ENCODE data around the gene GNAT1. TPM values are rescaled to one million over a fixed set of nuclear protein-coding genes. Genes with fewer than 3 reads are reported as not detected.

Gene GNAT1
- total and polyA plus RNA-seq, 2 experiments from 2014 or later, result not detected

DNA sequence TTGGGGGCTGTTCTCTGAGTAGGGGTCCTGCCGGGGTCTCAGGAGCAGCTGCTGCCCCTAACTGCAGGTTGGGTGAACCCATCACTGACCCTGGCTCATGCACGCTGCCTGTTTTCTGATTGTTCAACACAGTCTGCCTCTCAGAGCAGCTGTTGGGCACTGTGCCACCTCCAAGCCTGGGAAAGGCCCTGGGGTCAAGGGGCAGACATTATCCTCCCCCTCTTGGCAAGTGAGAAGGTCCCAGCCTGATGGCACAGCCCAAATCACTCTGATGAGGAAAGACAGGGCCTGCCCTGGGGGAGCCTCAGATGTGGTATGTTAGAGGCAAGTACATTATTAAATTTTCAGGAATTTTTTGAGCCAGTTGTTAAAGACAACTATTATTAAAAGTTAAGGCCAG lies 14.1 kb upstream of the GNAT1 start:
- DNase-seq, result no peak
- no peaks in the 10 kb centered on the region for H3K9me2 ChIP-seq (ENCODE audit: insufficient read depth)
- H3K27me3 ChIP-seq (replicated peaks; ENCODE audit: insufficient read depth), result no peaks in the 10 kb centered on the region
- H2AFZ ChIP-seq, result no peak overlapping the region
- H3K9me3 ChIP-seq (ENCODE audit: low read depth), result no peaks in the 10 kb centered on the region
- H3K4me2 ChIP-seq (ENCODE audit: unreplicated experiment), result no peak overlapping the region
- no peaks in the 10 kb centered on the region for H3K36me3 ChIP-seq (ENCODE audit: low read depth)
- in situ Hi-C loops (cut with MboI), result no loop called here
- no peak for TF ChIP-seq EZH2phosphoT487 (IDR thresholded peaks at IDR 0.05; ENCODE audit: insufficient read depth, low read depth)
- TF ChIP-seq EZH2 (IDR thresholded peaks at IDR 0.05; ENCODE audit: insufficient read depth, poor library complexity, severe bottlenecking), result no peak
- no peaks in the 10 kb centered on the region for H3F3A ChIP-seq (ENCODE audit: insufficient read depth)
- 90 to 93% methylated on average over 1 to 2 of the region's 2 CpGs for WGBS, 2 experiments (ENCODE audit: low coverage in 1 of 2, low lambda C conversion rate in 2 of 2, missing lambda C conversion rate in 2 of 2)
- no peak overlapping the region for H3K9ac ChIP-seq
- H3K4me1 ChIP-seq (ENCODE audit: insufficient read depth), result no peaks in the 10 kb centered on the region
- H3K27ac ChIP-seq, result no peak overlapping the region
- no peak overlapping the region for H3K4me3 ChIP-seq
- no peaks in the 10 kb centered on the region for H3K79me2 ChIP-seq (ENCODE audit: insufficient read depth)
- H4K20me1 ChIP-seq (ENCODE audit: insufficient read depth), result no peaks in the 10 kb centered on the region

DNA sequence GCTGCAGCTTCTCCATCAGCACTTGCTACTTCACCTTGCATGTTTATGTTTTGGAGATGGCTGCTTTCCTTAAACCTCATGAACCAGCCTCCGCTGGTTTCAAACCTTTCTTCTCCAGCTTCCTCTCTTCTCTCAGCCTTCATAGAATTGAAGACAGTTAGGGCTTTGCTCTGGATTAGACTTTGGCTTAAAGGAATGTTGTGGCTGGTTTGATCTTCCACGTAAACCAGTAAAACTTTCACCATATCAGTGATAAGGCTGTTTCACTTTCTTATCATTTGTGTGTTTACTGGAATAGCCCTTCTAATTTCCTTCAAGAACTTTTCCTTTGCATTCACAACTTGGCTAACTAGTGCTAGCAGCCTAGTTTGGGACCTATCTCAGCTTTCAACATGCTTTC lies 11.7 kb upstream of the GNAT1 start:
- in situ Hi-C loops (cut with MboI), result loop anchor here (10.0 kb wide), 1 partner anchor 55 kb away; no protein-coding TSS in a partner anchor
- Histone ChIP-seq H4K20me1 (ENCODE audit: insufficient read depth) (no peaks in the 10 kb centered on the region), H3K9me3 (ENCODE audit: low read depth) (no peaks in the 10 kb centered on the region), H3K27me3 (replicated peaks; ENCODE audit: insufficient read depth) (no peaks in the 10 kb centered on the region), H3K36me3 (ENCODE audit: low read depth) (no peaks in the 10 kb centered on the region), H3K4me1 (ENCODE audit: insufficient read depth) (no peaks in the 10 kb centered on the region), H3K4me2 (ENCODE audit: unreplicated experiment) (no peak overlapping the region), H3K27ac (no peak overlapping the region), H3K9ac (no peak overlapping the region), H2AFZ (no peak overlapping the region), H3K9me2 (ENCODE audit: insufficient read depth) (no peaks in the 10 kb centered on the region), H3K79me2 (ENCODE audit: insufficient read depth) (no peaks in the 10 kb centered on the region), H3K4me3 (no peak overlapping the region), H3F3A (ENCODE audit: insufficient read depth) (no peaks in the 10 kb centered on the region)
- no peak for DNase-seq
- no peak for TF ChIP-seq EZH2 (IDR thresholded peaks at IDR 0.05; ENCODE audit: insufficient read depth, poor library complexity, severe bottlenecking)
- TF ChIP-seq EZH2phosphoT487 (IDR thresholded peaks at IDR 0.05; ENCODE audit: insufficient read depth, low read depth), result no peak
- 85 to 98% methylated on average over 2 of the region's 2 CpGs for WGBS, 2 experiments (ENCODE audit: low coverage in 1 of 2, low lambda C conversion rate in 2 of 2, missing lambda C conversion rate in 2 of 2)

DNA sequence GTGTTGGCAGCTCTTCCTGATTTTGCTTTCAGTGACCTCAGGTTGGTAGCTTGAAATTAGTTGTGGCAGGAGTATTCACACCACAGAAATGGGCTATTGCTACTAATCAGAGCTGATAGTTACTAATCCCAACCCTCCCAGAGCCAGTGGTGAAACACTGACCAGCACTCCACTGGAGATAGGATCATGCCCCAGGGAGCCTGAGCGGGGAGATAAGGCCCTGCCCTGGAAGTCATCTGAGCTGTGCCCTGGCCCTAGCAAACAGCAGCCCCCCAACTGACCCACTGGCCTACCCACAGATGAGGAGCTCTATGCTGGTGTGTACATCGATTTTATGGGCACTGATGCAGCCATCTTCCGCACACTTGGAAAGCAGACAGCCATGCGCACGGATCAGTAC lies 9.4 kb upstream of the GNAT1 start:
- Histone ChIP-seq H3K4me3 (no peak overlapping the region), H3K36me3 (ENCODE audit: low read depth) (no peaks in the 10 kb centered on the region), H3K4me1 (ENCODE audit: insufficient read depth) (no peaks in the 10 kb centered on the region), H4K20me1 (ENCODE audit: insufficient read depth) (no peaks in the 10 kb centered on the region), H3F3A (ENCODE audit: insufficient read depth) (no peaks in the 10 kb centered on the region), H3K79me2 (ENCODE audit: insufficient read depth) (no peaks in the 10 kb centered on the region), H3K27me3 (replicated peaks; ENCODE audit: insufficient read depth) (no peaks in the 10 kb centered on the region), H3K9ac (no peak overlapping the region), H3K9me3 (ENCODE audit: low read depth) (no peaks in the 10 kb centered on the region), H3K4me2 (ENCODE audit: unreplicated experiment) (no peak overlapping the region), H3K9me2 (ENCODE audit: insufficient read depth) (no peaks in the 10 kb centered on the region), H2AFZ (no peak overlapping the region), H3K27ac (no peak overlapping the region)
- DNase-seq, result no peak
- 92 to 96% methylated on average over 5 of the region's 5 CpGs for WGBS, 2 experiments (ENCODE audit: low coverage in 1 of 2, low lambda C conversion rate in 2 of 2, missing lambda C conversion rate in 2 of 2)
- in situ Hi-C loops (cut with MboI), result loop anchor here (10.0 kb wide), 1 partner anchor 57 kb away; no protein-coding TSS in a partner anchor
- TF ChIP-seq EZH2 (IDR thresholded peaks at IDR 0.05; ENCODE audit: insufficient read depth, poor library complexity, severe bottlenecking) (no peak), EZH2phosphoT487 (IDR thresholded peaks at IDR 0.05; ENCODE audit: insufficient read depth, low read depth) (no peak)

DNA sequence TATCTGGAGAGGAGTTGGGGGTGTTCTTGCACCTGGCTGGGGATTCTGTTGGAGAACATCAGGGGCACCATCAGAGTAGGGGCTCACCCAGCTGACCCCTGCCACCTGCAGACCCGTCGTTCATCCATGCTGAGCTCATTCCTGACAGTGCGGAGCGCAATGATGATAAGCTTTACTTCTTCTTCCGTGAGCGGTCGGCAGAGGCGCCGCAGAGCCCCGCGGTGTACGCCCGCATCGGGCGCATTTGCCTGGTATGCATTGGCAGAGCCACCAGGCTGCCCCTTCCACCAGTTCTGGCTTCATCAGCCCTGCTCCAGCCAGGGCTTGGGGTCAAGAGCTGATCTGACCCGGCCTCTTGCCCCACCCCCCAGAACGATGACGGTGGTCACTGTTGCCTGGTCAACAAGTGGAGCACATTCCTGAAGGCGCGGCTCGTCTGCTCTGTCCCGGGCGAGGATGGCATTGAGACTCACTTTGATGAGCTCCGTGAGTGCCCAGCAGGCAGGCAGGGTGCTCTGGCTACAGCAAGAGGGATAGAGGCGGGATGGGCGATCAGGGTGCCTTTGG lies 8.8 kb upstream of the GNAT1 start:
- H3K9ac ChIP-seq, result no peak overlapping the region
- no peak overlapping the region for H3K4me2 ChIP-seq (ENCODE audit: unreplicated experiment)
- no peaks in the 10 kb centered on the region for H3K4me1 ChIP-seq (ENCODE audit: insufficient read depth)
- H3K4me3 ChIP-seq, result no peak overlapping the region
- H4K20me1 ChIP-seq (ENCODE audit: insufficient read depth), result no peaks in the 10 kb centered on the region
- H2AFZ ChIP-seq, result no peak overlapping the region
- TF ChIP-seq EZH2phosphoT487 (IDR thresholded peaks at IDR 0.05; ENCODE audit: insufficient read depth, low read depth) (no peak), EZH2 (IDR thresholded peaks at IDR 0.05; ENCODE audit: insufficient read depth, poor library complexity, severe bottlenecking) (no peak)
- no peak overlapping the region for H3K27ac ChIP-seq
- 87% methylated on average over 19 to 26 of the region's 26 CpGs for WGBS, 2 experiments (ENCODE audit: low coverage in 1 of 2, low lambda C conversion rate in 2 of 2, missing lambda C conversion rate in 2 of 2)
- no peaks in the 10 kb centered on the region for H3K9me3 ChIP-seq (ENCODE audit: low read depth)
- no peaks in the 10 kb centered on the region for H3K36me3 ChIP-seq (ENCODE audit: low read depth)
- DNase-seq, result no peak
- H3K9me2 ChIP-seq (ENCODE audit: insufficient read depth), result no peaks in the 10 kb centered on the region
- no peaks in the 10 kb centered on the region for H3K27me3 ChIP-seq (replicated peaks; ENCODE audit: insufficient read depth)
- no peaks in the 10 kb centered on the region for H3F3A ChIP-seq (ENCODE audit: insufficient read depth)
- H3K79me2 ChIP-seq (ENCODE audit: insufficient read depth), result no peaks in the 10 kb centered on the region
- in situ Hi-C loops (cut with MboI), result loop anchor here (10.0 kb wide), 1 partner anchor 58 kb away; no protein-coding TSS in a partner anchor
